ENCODE results near the gene MT1E.
"Not testable (repeated sequence)": the region's sequence is repeated elsewhere in the genome, so short reads cannot be mapped to it uniquely, and the experiment has no call there.

The MT1E gene

DNA sequence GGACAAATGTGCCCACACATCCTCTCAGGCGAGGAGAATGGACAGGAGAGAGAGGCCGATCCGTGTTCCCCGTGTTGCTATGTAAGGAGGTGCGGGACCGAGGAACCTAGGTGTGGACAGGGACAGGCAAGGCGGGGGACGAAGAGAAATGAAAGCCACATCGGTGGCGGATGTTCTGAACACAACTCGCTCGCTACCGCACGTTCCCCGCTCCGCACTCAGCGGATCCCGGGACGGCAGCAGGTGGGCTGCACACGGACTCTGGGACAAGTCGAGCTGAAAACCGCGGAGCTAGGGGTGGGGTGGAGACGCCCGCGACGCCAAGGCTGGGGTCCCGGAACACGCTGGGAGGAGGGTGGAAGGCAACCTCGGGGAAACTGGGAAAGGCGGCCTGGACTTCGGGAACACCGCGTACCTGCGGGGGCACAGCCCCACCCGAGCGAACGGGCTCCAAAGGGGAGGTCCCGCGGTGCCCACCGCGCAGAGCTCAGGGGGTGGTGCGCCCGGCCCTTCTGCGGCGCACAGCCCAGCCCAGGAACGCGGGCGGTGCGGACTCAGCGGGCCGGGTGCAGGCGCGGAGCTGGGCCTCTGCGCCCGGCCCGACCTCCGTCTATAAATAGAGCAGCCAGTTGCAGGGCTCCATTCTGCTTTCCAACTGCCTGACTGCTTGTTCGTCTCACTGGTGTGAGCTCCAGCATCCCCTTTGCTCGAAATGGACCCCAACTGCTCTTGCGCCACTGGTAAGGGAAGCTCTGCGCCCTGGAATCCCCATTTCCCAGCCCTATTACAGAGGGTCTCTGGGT lies at the start of gene MT1E:
Gene MT1E, plus strand, starts transcription at position 642 of the 803 bp plus-strand sequence. Its CDS starts 71 bp downstream, at position 713.
- DNase-seq = no peak

DNA sequence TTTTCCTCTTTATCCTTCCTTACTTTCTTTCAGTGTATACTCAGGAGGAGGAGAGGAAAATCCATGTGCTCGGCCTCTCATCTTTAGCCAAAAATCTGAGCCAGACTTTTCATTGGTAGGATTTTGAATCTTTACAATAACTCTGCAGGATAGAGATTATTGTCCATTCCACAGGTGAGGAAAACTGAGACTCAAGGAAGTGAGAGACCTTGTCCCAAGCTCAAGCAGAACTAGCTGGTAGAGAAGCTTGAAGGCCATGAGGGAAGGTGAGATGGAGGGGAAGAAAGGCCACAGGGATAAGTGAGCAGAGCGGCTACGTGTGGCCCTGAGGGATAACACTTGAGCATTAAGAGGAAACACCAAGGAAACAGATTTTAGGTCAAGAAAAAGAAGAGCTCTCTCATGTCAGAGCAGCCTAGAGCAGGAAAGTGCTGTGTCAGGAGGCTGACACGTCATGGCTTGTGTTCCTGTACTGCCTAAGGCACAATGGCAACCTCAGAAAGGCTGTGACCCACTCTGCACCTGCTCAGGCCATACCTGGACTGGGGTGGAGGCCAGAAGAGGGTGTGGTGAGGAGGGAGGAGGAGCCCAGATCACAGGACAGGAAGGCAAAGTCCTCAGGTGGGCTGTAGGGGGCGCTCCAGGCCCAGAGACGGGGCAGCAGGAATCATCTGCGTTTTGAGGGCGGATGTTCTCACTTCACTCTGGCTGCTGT lies 48.8 kb upstream of the MT1E start:
- peak; percentile 85 for DNase-seq

DNA sequence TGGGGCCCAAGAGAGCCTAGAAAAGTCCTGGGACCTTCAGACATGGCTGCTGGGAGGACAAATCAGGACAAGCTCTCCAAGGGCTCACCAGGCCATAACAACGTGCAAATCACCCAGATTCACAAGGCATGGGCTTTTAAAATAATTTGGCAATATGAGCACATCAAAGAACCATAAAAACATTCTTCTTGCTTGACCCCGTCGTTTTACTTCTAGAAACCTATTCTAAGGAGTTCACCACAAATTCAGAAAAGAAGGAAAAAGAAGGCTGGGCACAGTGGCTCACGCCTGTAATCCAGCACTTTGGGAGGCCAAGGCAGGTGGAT lies 48.3 kb upstream of the MT1E start:
- DNase-seq = no peak

DNA sequence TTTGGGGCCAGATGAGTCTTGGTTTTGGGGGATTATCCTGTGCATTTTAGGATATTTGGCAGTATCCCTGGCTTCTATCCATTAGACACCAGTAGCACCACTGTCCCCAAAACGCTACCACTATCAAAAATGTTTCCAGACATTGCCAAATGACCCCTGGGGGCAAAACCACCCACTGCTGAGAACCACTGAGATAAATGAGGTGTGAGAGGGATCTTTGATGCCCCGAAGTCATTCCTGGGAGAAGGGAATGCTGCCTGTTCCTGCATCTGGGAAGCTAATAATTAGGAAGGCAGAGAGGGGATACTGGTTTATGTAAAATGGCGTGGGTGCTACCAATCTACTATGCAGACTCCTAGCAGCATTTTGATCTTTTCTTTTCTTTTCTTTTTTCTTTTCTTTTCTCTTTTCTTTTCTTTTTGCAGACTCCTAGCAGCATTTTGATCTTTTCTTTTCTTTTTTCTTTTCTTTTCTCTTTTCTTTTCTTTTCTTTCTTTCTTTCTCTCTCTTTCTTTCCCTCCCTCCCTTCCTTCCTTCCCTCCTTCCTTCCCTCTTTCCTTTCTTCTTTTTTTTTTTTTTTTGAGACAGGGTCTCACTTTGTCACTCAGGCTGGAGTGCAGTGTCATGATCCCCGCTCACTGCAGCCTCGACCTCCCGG lies 45.1 kb upstream of the MT1E start:
- DNase-seq = no peak

DNA sequence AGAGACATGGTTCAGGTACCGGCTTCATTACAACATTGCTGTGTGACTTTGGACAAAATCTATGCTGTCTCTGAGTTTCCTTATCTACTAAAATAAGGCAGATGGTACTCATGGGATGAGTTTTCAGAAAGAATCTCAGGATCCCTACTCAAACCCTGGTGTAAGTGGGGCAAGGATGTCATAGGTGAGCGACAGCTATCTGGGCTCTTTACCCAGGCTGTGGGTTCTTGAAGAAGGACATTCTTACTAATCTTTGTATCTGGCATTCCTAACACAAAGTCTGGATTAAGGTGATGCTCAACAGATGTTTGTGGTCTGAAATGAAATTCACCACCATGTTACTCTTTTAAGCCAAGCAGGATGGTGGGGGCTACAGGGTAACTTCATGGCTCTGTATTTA lies 42.7 kb upstream of the MT1E start:
- DNase-seq = not testable (repeated sequence)

DNA sequence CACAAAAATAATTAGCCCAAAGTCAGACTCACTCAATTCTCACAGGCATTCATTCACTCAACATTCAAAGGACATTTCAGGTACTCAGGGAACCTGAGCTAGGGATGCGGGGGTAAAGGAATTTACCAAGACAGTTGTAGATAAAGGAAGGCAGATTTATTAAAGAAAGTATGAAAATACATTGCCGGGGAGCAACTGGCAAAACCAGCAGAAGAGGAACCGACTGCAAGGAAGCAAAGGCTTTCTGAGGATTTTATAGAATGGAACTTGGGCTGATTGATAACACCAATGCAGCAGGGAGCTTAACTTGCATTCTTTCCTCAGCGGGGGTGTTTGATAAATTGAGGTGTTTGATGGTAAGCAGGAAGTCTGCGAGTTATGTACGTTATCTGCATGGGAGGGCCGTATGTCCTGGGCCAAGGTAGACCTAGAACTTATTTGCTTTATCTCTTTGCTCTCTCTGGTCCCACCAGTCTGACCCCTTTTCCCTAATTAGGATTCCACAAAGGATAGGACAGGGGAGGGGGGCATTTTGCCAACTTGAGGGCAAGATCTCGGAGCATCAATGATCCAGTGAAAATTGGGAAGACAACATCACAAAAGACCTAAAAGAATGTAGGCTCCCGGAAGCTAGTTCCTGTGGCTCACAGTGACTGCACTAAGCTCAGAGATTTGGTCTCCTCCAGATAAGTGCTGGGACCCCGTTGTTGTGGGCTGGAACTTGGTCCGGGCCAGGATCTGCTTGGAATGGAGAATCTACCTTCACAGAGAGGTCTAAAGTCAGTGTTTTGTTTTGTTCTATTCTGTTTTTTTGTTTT lies 42.0 kb upstream of the MT1E start:
- no peak for DNase-seq

DNA sequence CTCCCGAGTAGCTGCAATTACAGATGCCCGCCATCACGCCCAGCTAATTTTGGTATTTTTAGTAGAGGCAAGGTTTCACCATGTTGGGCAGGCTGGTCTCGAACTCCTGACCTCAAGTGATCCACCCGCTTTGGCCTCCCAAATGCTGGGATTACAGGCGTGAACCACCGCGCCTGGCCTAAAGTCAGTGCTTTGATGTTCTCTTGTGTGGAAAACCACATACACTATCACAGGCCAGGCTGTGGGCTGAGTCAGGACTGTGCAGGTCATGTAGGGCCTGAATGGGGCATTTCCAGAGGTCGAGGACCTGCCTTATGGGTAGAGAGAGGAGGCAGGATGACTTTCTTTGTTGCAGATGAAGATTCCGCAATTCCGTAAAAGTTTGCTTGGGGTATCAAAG lies 41.3 kb upstream of the MT1E start:
- no peak for DNase-seq

DNA sequence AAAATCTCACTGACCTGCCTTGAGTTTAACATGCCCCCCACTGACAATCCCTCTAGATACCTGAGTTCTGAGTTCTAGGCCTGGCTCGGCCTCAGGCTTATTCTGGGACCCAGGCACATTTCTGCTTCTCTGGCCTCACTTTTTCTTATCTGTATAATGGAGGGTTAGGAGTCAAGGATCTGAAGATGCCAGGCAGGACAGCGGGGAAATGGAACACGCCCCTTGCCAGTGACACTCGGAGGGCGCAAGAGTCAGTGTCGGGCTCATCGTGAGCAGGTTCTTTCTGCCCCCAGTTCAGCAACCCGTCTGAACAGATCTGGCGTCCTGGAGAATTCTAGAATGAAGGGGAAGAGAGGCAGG lies 36.8 kb upstream of the MT1E start:
- DNase-seq = no peak

DNA sequence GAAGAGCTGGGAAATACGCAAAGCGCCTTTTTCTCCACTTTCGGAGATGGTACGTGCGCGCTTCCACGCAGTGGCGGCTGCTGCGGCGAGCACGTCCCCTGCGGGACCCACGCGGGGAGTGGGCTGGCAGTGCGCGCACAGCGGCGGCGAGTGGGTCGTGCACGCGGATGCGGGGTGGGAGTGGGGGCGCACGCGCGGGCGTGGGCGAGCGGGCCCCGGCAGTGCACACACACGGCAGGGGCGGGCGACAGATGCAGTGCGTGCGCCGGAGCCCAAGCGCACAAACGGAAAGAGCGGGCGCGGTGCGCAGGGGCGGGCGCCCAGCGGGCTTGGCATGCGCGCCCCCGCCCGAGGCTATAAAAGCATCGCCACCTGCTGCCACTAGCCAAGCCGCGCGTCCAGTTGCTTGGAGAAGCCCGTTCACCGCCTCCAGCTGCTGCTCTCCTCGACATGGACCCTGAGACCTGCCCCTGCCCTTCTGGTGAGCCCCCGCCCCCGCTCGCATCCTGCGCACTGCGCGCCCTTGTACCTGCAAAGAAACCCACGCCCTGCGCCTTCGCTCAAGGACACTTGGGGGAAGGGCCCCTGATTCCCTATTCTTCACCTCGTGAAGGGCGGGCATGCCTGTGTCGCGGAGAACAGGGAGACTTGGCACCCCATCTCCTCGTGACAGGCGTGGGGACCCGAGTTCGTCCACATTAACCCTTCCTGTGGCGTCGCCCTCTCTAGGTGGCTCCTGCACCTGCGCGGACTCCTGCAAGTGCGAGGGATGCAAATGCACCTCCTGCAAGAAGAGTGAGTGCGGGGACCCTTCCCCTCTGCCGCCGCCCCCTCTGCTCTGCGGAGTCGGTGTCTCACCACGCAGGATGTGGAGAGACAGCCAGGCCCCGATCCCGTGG lies 36.2 kb upstream of the MT1E start, which contains the start of gene MT3:
Gene MT3, plus strand, starts transcription at position 388 of the 899 bp plus-strand sequence. Its CDS starts 63 bp downstream, at position 451.
- no peak for DNase-seq

DNA sequence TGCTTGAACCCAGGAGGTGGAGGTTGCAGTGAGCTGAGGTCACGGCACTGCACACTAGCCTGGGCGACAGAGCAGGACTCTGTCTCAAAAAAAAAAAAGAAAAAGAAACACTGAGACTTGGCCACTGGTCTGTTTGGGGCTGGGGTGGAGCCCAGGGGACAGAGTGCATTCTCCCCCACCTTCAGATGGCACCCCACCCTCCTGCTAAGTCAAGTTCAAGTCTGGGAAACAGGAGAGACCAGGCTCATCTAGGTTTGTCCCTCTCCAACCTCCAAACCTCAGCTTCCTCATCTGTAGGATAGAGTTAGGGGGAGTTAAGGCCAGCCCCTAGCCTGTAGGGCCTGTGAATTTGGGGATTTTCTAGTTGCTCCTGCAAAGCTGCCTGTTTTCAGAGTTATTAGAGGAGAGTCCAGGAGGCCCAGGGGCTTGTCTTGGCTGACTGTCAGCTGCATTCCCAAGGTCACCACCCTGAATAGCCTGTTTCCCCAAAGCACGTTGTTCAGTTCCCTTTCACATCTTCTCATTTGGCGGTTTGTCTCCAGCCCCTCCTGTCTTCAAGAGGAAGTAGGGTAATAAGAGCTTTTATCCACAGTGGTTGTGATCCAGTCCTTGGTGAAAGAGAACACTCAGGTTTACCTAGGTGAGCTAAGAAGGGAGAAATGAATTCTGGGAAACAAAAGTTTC lies 34.1 kb upstream of the MT1E start:
- DNase-seq = no peak

DNA sequence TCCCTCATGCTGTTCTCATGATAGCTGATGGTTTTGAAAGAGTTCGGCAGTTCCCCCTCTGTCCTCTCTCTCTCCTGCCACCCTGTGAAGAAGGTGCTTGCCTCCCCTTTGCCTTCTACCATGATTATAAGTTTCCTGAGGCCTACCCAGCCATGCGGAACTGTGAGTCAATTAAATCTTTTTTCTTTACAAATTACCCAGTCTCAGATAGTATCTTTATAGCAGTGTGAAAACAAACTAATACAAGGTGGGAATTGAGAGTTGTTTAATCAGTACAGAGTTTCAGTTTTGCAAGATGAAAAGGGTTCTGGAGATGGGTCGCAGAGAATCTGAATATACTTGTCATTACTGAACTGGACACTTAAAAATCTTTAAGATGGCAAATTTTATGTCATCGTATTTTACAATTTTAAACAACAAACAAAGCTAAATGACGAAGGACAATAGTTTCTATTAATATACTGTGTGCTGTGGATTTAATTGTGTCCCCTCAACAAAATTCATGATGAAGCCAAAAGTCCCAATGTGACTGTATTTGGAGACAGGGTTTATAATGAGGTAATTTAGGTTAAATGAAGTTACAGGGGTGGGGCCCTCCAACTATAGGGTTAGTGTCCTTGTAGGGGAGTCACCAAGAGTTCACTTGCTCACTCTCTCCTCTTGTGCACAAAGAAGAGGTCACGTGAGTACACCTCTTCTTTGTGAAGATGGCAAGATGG lies 31.8 kb upstream of the MT1E start:
- DNase-seq = no peak

DNA sequence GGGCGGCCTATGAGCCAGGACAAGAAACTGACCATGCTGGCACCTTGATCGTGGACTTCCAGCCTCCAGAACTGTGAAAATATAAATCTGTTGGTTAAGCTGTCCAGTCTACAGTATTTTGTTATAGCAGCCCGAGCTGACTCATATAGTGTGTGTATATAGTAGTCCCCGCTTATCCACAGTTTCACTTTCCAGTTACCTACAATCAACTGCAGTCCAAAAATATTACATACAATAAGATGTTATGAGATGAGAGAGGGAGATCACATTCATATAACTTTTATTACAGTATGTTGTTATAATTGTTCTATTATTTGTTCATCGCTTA lies 31.3 kb upstream of the MT1E start:
- no peak for DNase-seq

DNA sequence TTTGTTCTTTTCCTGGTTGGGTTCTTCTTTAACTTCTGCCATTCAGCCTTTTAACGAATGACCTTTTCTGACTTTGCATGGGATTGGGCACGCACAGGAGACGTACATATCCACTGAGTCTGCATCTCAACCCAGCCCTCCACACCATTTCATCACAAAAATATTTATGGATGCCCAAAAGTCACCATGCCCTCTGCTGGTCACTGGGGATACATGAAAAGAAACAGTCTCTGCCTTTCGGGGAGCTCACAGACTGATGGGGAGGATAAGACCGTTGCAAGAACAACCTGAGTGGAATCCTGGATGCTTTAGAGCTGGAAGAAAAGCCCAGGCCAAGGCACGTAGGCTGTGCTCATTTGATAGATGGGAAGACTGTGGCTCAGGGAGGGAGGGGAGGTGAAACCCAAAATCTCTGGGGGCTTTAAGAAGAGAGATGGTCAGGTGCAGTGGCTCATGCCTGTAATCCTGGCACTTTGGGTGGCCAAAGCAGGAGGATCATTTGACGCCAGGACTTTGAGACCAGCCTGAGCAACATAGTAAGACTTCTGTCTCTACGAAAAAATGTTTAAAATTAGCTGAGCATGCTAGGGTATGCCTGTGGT lies 25.1 kb upstream of the MT1E start:
- peak; percentile 35 for DNase-seq

DNA sequence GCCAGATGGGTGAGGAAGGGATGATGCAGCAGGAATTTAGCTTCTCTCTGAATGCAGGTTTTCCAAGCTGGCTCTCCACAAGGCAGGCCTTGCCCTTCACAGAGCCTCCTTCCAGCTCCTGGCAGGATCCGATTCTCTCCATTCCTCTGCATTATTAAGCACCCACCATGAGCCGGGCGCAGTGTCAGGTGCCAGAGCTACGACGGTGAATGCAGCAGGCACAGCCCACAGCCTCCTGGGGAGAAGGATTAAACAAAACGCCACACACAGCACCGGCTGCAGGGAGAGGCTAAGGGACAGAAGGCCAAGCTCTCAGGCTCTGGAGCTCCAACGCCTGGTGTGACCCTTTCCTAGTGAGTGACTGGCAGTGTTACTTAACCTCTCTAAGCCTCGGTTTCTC lies 24.3 kb upstream of the MT1E start:
- DNase-seq = no peak

DNA sequence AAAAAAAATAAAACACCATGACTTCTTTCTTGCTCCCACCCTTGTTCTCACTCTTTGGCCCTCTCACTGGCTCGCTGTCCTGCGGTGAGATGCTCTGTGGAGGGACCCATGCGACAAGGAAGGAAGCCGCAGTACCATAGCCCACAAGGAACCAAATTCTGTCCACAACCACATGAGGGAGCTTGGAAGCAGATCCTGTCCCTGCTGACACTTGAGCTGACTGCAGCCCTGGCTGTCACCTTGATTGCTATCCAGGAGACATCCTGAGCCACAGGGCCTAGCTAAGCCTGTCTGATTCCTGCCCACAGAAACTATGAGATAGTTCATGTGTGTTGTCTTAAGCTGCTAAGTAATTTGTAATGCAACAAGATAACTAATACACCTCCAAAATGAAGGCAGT lies 22.0 kb upstream of the MT1E start:
- peak; percentile 29 for DNase-seq

DNA sequence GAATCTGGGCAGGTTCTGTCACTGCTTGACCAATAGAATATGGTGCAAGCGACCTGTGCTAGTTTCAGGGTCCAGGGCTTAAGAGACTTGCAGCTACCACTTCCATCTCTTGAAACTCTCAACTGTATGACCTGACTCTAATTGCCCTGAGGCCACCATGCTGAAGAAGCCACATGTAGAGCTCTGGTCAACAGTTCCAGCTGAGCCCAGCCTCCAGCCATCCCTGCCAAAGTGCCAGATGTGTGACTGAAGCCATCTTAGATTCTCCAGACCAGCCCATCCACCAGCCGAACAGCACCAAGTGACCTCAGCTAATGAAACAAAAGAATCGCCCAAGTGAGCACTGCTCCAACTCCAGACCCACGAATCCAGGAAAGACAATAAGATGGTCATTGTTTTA lies 20.6 kb upstream of the MT1E start:
- DNase-seq = no peak

DNA sequence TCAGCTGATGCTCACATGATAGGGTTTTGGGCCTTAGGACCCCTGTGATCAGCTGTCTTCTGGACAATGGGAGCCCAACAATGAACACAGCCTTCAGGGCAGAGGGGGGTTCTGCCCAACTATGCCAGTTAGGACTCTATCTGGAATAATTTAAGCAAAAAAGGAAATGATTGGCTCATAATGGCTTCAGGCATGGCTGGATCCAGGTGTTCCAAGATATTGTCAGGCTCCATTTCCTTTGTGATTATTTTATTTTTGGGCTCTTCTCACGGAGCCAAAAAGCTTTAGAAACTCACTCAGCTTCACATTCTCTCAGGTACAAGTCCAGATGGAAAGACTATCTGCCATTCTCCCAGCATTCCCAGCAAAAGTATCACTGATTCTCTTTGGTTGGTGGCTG lies 20.1 kb upstream of the MT1E start:
- DNase-seq = no peak

DNA sequence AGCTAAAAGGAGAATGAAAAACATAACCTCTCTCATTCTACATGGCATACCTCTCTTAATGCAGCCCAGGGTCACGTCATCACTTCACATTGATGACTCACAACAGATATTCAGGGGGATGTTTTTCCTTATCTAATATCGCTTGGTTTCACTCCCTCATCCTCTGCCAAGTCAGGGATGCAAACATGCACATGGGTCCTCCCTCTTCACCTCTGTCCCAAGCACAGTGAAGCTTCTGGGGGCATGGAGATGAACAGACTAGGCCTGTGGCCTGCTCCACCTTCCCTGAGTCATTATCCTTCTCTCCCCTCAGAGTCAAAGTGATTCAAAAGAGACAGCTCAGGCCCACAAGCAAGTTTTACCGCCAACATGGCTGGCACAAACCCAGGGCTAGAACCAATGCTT lies 19.5 kb upstream of the MT1E start:
- no peak for DNase-seq

DNA sequence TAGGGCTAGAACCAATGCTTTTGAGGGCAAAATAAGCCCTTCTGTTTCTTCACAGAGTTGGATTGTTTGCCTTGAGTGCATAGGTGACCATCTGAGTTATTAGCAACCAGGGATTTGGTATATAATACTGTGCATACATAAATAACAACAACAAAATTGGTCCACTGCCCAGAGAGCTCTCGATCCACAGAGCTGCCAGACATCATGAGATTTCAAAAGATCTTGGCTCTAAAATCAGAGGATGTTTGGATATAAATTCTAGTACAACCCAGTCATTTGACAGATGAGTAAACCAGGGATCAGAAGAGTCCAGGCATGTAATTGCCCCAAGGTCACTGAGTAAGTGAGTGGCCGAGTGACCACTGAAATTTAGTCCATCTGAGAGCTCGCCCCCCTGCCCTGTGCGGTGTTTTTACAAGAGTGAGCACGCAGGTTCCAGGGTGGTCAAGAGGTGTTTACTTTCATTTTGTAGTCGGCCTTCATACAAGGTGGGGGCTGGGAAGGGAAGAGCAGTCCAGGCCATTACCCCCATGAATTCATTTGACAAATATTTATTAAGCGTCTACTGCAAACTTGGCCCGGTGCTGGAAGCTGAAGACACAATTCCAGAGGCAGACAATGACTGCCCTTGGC lies 19.0 kb upstream of the MT1E start:
- DNase-seq = no peak

DNA sequence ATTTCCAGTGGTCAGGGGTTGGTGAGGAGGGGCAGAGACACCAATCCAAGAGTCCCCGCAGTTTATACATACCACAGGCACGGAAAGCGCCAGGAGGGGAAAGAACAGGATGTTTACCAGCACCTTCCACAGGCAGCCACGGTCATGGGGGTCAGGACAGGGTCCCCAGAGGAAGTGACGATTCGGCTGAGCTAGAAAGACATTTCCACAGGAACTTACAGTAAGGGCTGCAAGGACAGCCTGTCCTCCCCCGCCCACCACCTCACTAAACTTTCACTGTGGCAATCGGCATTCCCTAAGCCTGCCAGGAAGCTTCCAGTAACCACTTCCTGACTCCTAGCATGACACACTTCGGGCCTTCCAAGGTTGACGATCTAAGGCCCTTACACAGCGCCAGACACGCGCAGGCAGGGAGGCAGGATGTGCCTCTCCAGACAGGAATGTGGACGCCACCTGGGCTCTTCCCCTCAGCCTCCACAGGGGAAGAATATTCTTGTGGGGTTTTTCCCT lies 18.4 kb upstream of the MT1E start:
- DNase-seq = no peak
